GM12872 (cell line): Measurements from ENCODE around the gene VAV3.

ENCODE experiments used
- TF ChIP-seq, protein P1 (sequence below): IDR thresholded peaks from 3 replicates; pipeline ENCODE4 v1.5.1; 2011; ENCODE audit warnings: low read depth, mild to moderate bottlenecking, low read length, moderate library complexity; ENCODE audit not compliant: insufficient read depth

VAV3 gene

DNA sequence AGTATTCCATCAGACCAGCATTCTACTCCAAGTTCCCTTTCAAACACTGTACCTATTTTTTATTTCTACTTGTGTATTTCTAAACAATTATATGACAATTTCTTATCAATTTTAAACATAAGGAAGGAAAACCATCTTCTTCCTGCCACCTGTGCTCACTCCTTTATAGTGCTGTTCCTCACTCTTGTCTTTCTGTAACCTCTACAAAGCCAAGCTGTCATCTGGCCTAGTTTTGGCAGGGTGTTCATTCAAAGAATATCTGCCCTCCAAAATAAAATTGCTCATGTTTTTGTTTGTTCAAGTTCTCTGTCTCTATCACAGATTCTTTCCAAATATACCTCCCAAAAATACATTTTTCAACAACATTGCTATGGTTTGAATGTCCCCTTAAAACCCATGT is 360.2 kb downstream of the VAV3 start:
- TF ChIP-seq, protein P1, sequence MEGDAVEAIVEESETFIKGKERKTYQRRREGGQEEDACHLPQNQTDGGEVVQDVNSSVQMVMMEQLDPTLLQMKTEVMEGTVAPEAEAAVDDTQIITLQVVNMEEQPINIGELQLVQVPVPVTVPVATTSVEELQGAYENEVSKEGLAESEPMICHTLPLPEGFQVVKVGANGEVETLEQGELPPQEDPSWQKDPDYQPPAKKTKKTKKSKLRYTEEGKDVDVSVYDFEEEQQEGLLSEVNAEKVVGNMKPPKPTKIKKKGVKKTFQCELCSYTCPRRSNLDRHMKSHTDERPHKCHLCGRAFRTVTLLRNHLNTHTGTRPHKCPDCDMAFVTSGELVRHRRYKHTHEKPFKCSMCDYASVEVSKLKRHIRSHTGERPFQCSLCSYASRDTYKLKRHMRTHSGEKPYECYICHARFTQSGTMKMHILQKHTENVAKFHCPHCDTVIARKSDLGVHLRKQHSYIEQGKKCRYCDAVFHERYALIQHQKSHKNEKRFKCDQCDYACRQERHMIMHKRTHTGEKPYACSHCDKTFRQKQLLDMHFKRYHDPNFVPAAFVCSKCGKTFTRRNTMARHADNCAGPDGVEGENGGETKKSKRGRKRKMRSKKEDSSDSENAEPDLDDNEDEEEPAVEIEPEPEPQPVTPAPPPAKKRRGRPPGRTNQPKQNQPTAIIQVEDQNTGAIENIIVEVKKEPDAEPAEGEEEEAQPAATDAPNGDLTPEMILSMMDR: no peak

DNA sequence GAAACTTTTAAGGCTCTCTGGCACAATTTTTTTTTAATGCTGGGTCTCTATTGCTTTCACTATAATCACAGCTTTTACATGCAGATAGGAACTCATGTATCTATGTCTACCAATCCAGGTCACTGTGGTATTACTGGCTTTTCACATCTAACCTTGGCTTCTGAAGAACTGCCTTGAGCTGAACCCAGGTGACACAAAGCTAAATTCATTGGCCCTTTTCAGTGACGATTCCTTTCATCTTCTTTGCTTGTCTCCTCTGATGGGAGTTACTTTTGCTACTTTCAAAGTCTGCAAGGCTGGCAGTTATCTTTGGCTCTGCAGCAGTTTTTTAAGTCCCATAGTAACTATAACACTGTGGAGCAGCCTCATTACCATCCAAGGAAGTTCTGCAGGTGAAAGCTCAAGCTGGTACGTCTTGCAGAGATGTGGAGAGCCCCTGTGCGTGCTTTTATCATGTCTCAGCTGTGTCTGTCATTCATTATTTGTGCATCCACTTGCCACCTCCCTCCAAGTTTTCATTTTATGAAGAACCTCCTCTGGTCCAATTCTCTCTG is 364.3 kb downstream of the VAV3 start:
- TF ChIP-seq, protein P1: no peak

DNA sequence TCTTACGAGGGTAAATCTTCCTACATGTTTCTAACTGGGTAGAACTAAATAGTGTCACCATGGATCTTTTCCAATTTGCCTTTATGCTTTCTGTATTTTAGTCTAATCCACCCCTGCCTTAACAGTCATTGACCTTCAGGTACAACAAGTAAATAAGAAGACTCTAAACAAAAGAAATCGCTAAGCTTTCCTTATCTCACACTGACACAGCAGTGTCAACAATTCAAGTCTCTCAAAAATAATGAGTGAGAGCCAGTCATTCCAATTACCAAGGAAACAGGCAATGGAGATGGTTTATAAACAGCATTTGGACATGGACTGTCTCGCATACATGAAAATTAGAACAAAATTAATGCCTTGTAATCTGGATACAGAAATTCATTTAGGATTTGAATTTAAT is 365.8 kb downstream of the VAV3 start:
- TF ChIP-seq, protein P1: no peak

DNA sequence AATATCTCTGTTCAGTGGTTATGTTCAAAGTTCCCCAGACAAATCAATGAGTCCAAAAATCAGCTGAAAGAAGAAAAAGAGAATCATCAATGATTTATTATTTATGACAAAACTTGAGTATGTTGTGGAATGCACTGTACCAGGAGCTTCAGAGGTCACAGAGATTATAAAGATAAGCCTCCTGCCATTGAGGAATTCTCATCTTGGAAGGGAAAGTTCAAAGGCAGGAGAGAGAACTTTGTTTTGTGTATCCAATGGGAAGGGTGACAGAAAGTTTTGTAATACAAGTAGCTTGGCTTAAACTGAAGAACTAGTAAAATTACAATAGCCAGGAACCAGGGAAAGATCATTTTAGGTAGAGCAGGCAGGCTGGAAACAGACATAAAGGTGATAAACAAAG is 367.7 kb downstream of the VAV3 start:
- TF ChIP-seq, protein P1: no peak

DNA sequence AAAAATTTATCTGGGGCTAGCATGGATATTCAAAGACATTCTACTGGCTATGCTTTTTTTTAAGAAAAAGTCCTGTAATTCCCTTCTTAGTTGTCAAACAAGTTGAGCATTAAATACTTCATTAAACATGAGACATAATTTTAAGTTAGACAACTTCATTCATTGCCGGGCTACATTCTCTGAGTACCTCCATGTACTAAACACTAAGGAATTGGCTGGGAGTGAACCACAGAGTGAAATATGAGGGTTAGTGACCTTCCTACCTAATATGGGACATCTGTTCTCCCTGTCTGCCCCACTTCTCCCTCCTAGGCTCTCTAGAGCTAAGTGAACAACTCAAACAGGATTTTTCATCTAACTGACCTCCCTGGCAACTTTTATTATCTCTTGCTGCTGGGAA is 370.4 kb downstream of the VAV3 start:
- TF ChIP-seq, protein P1: no peak

DNA sequence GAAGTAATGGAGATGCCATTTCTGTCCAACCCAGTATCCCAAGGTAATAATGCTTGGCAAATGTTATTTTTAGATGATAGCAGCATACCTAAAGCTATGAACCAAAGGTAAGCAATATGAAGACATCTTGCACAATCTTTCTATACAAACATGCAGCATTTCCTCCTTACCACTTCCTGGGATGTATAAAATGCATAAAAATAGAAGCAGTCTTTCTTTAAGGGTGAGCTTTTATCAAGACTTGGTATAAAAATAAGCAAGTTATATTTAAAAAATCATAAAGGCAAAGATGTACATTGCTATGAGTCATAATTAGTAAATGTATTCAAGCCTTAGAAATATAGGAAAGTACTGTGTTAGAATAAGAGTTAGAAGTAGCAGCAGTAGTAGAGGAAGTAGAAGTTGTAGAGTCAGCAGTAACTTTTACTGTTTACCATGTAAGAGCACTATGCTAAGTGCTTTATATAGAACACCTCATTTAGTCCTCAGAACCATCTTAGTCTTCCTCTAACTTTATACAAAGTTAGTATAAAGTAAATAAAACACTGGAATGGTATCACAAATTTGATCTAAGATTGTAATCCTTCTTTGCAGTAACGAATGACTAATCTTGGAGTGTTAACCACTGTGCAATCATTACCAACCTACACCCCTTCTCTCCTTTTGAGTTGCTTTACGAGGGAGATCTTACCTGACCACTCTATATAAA is 371.3 kb downstream of the VAV3 start:
- TF ChIP-seq, protein P1: no peak

DNA sequence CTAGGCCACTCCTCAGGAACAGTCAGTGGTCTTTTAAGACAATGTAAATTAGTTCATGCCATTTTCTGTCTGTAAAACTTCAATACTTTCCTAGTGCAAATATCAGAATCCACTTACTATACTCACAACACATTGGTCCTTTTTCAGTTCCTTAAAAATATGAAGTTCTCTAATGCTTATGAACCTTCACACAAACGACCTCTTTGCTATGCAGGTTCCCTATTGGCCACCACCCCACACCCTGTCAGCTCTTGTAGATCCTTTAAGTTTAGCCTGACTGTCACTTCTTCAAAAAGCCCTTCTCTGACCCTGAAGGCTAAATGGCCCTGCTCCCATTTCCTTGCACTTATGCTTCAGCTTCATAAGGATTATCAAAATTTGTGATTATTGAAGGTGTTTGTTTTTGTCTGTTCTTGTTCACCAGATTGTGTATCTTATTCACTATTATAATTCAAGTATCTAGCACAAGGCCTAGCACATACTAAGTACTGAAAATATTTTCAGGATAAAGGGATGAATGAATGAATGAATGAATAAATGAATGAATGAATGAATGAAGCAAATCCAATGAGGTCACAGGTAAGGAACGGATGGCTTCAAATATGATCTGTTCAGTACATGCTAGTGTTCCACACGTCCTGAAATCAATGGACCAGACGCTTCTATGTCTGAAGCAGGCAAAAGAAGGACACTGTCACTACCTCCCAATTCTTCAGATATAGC is 373.9 kb downstream of the VAV3 start:
- TF ChIP-seq, protein P1: no peak
